ENCODE data around the gene MLN.

- TF ChIP-seq CTCF (IDR thresholded peaks at IDR 0.05): no peak
- no peak for TF ChIP-seq POLR2A (IDR thresholded peaks at IDR 0.05)
Observed at GRCh38 chr6:33745548-33745947, 58.3 kb downstream of the MLN start.

Data from esophagus squamous epithelium (tissue), 4 donors.